HepG2 (cell line): Measurements from ENCODE around the gene CUEDC2. TPM values are rescaled to one million over a fixed set of nuclear protein-coding genes. Genes with fewer than 3 reads are reported as not detected.

Source experiments
- ATAC-seq: fragments of 200-7000 bp; cut with Tn5 transposase; 3 replicates; pipeline ENCODE4 v1.9.1; 2020; ENCODE audit warnings: mild to moderate bottlenecking, moderate library complexity
- BruUV-seq: library from RNA; stranded (reverse); fragments of 400-500 nt; replicated peaks from 2 replicates; lab custom pipeline; 2021; lab: Mats Ljungman, UMichigan
- CTCF ChIA-PET: fragments of 300-600 bp; formaldehyde crosslinking; extraction: SDS; loops from one replicate; lab custom pipeline; 2021; ENCODE audit warnings: low total read pairs, inconsistent platforms, low intra/inter-chr PET ratio; lab: Yijun Ruan, JAX
- POLR2A ChIA-PET: fragments of 350-600 bp; sonication (Branson Sonifier 250); formaldehyde crosslinking; loops from one replicate; lab custom pipeline; 2020; ENCODE audit warnings: antibody characterized with exemption, inconsistent platforms; lab: Yijun Ruan, JAX
- DNase-seq: peaks from one replicate; pipeline ENCODE4 v3.0.0-alpha.2; 2015; ENCODE audit warnings: low spot score
- FAIRE-seq: peaks from 3 replicates; lab custom pipeline; 2011; peaks lifted over from hg19 to GRCh38; lab: Jason Lieb, UNC
- H2AFZ ChIP-seq: one replicate; pipeline ENCODE4 v1.6.1; 2011; ENCODE audit warnings: low read length, inconsistent platforms
- H3K27ac ChIP-seq: fragments of 300-600 bp; 3 replicates; pipeline ENCODE4 v1.8.0; 2011; ENCODE audit warnings: mixed run types, mild to moderate bottlenecking, mixed read lengths, low read length, inconsistent platforms; ENCODE audit not compliant: insufficient read depth; ENCODE audit errors: extremely low read length
- H3K27me3 ChIP-seq, 2 experiments: fragments of 200-600 bp in 1 of 2; 2 replicates in 1 of 2; 3 replicates in 1 of 2; pipeline versions ENCODE4 v1.6.0 to v1.8.0; 2011; ENCODE audit warnings: low read length in 2 of 2, mild to moderate bottlenecking in 2 of 2, moderate library complexity in 2 of 2, inconsistent platforms in 1 of 2; ENCODE audit not compliant: insufficient read depth in 2 of 2, control insufficient read depth in 1 of 2
- H3K36me3 ChIP-seq, 2 experiments: fragments of 200-600 bp in 1 of 2; replicated peaks in 1 of 2; 2 replicates in 1 of 2; 3 replicates in 1 of 2; pipeline versions ENCODE4 v1.5.1 to v1.8.0; 2011; ENCODE audit warnings: low read length in 2 of 2, inconsistent platforms in 1 of 2; ENCODE audit not compliant: insufficient read depth in 2 of 2, control insufficient read depth in 1 of 2
- H3K4me1 ChIP-seq: 2 replicates; pipeline ENCODE4 v1.5.1; 2012; ENCODE audit warnings: low read length, inconsistent platforms; ENCODE audit not compliant: insufficient read depth
- H3K4me2 ChIP-seq: 2 replicates; pipeline ENCODE4 v1.6.0; 2011; ENCODE audit warnings: low read depth, low read length, inconsistent platforms
- H3K4me3 ChIP-seq, 3 experiments: fragments of 200-600 bp in 1 of 3; sonication (generic), shearing (Covaris generic) in 1 of 3; replicated peaks in 1 of 3; 2 replicates each; pipeline ENCODE4 v1.5.1; 2011 to 2016; ENCODE audit warnings: low read length in 3 of 3, inconsistent platforms in 2 of 3, low read depth in 2 of 3, mild to moderate bottlenecking in 2 of 3, control low read depth in 1 of 3, mixed read lengths in 1 of 3; ENCODE audit not compliant: insufficient read depth in 1 of 3
- H3K79me2 ChIP-seq: one replicate; pipeline ENCODE4 v1.6.1; 2011; ENCODE audit warnings: low read length, inconsistent platforms; ENCODE audit not compliant: insufficient read depth
- H3K9ac ChIP-seq: 2 replicates; pipeline ENCODE4 v1.6.0; 2011; ENCODE audit warnings: mild to moderate bottlenecking, low read depth, low read length, inconsistent platforms; ENCODE audit not compliant: insufficient read depth
- H3K9me3 ChIP-seq: 2 replicates; pipeline ENCODE4 v1.5.1; 2012; ENCODE audit warnings: mild to moderate bottlenecking, low read length
- H4K20me1 ChIP-seq: 2 replicates; pipeline ENCODE4 v1.6.0; 2011; ENCODE audit warnings: inconsistent platforms, mild to moderate bottlenecking, low read length, moderate library complexity; ENCODE audit not compliant: insufficient read depth
- ARHGAP35 ChIP-seq: sonication (generic); formaldehyde crosslinking; IDR thresholded peaks from 2 replicates; pipeline ENCODE4 v1.9.0; 2022; ENCODE audit warnings: mild to moderate bottlenecking, inconsistent platforms, moderate library complexity, missing genetic modification reagents, borderline replicate concordance
- BCL6 ChIP-seq: IDR thresholded peaks from 2 replicates; pipeline ENCODE4 v1.6.1; 2016; ENCODE audit warnings: missing genetic modification reagents, missing compliant biosample characterization
- CREB1 ChIP-seq, 2 experiments: fragments of 450-650 bp in 1 of 2; IDR thresholded peaks; 2 replicates each; pipeline ENCODE4 v1.6.1; 2016 to 2017; ENCODE audit warnings: control low read depth in 1 of 2, mild to moderate bottlenecking in 1 of 2, missing compliant biosample characterization in 1 of 2, missing genetic modification characterization in 1 of 2
- HMGA1 ChIP-seq: sonication (generic); formaldehyde crosslinking; conservative IDR thresholded peaks from 2 replicates; pipeline ENCODE4 v1.4.0; 2020; ENCODE audit warnings: missing genetic modification reagents
- MNT ChIP-seq: fragments of 450-650 bp; IDR thresholded peaks from 2 replicates; pipeline ENCODE4 v1.6.1; 2016
- RFX3 ChIP-seq: IDR thresholded peaks from 2 replicates; pipeline ENCODE4 v1.6.1; 2016; ENCODE audit warnings: missing biosample characterization, missing genetic modification reagents
- SOX5 ChIP-seq: IDR thresholded peaks from 2 replicates; pipeline ENCODE4 v1.6.1; 2016; ENCODE audit warnings: borderline replicate concordance
- SRY ChIP-seq: sonication (generic); formaldehyde crosslinking; IDR thresholded peaks from 2 replicates; pipeline ENCODE4 v1.8.0; 2022; ENCODE audit warnings: mild to moderate bottlenecking, missing genetic modification reagents
- ZFP1 ChIP-seq: IDR thresholded peaks from 2 replicates; pipeline ENCODE4 v1.6.1; 2016
- ZFYVE20 ChIP-seq: sonication (generic); formaldehyde crosslinking; IDR thresholded peaks from 2 replicates; pipeline ENCODE4 v1.8.0; 2023; ENCODE audit warnings: low read depth, mild to moderate bottlenecking, moderate library complexity, missing genetic modification reagents, borderline replicate concordance
- ZNF10 ChIP-seq: sonication (generic); formaldehyde crosslinking; IDR thresholded peaks from 2 replicates; pipeline ENCODE4 v1.4.0; 2020; ENCODE audit warnings: mild to moderate bottlenecking, low read depth, missing genetic modification reagents, borderline replicate concordance
- ZNF672 ChIP-seq: sonication (generic); formaldehyde crosslinking; IDR thresholded peaks from 2 replicates; pipeline ENCODE4 v1.8.1; 2022; ENCODE audit warnings: missing genetic modification reagents
- ZNF879 ChIP-seq: sonication (generic); formaldehyde crosslinking; IDR thresholded peaks from 2 replicates; pipeline ENCODE4 v1.8.1; 2023; ENCODE audit warnings: missing genetic modification reagents
- WGBS: methylation state at CpG from one replicate; pipeline ENCODE4 v1.1.6; 2017; ENCODE audit warnings: low lambda C conversion rate; 5-methylcytosine and 5-hydroxymethylcytosine counted together
- in situ Hi-C: cut with HindIII; loops from 2 replicates; pipeline ENCODE4 v1.10.0; 2017; ENCODE audit warnings: low pct_unique_long_range_greater_than_20kb; ENCODE audit not compliant: extremely low pct_ligation_motif_present
- intact Hi-C: fragments of 100-400 bp; cut with micrococcal nuclease; formaldehyde crosslinking; loops from one replicate; pipeline ENCODE4 v1.10.0; 2022; ENCODE audit not compliant: unreplicated experiment
- polyA plus RNA-seq, 8 experiments: library from polyadenylated mRNA; depleted of rRNA in 3 of 8; stranded (reverse) in 7 of 8; unstranded in 1 of 8; fragments of >200 nt; fragmentation: Illumina TruSeq in 4 of 8; extraction: Trizol in 4 of 8; gene quantifications; 2 replicates each; pipeline versions ENCODE4 v1.2.1 to v1.2.3, GENCODE V29; 2011 to 2016; ENCODE audit warnings: low read depth in 4 of 8, missing spikeins in 1 of 8, mixed read lengths in 1 of 8; ENCODE audit not compliant: insufficient read depth in 1 of 8
- total RNA-seq, 5 experiments: library from RNA; depleted of rRNA; stranded (reverse); fragments of >200 nt; fragmentation: Illumina TruSeq; extraction: Trizol; gene quantifications; 2 replicates each; pipeline ENCODE4 v1.2.3, GENCODE V29; 2016; ENCODE audit warnings: low read depth in 1 of 5
- TF ChIP-seq, protein P1 (sequence below): IDR thresholded peaks from 2 replicates; pipeline ENCODE4 v1.6.1; 2016; ENCODE audit warnings: low read depth, control low read depth
- TF ChIP-seq, protein P2 (sequence below): sonication (generic); formaldehyde crosslinking; IDR thresholded peaks from 2 replicates; pipeline ENCODE4 v1.4.0; 2020; ENCODE audit warnings: missing genetic modification reagents, borderline replicate concordance
- TF ChIP-seq, protein P3 (sequence below): sonication (generic); formaldehyde crosslinking; IDR thresholded peaks from 2 replicates; pipeline ENCODE4 v1.5.1; 2020; ENCODE audit warnings: missing genetic modification reagents, mild to moderate bottlenecking, borderline replicate concordance

CUEDC2 gene
- total and polyA plus RNA-seq, 2 of the 13 experiments (the other 11 are each of a cell fraction or from before 2014, with no cell fraction given), result 13.1 to 18.4 TPM

DNA sequence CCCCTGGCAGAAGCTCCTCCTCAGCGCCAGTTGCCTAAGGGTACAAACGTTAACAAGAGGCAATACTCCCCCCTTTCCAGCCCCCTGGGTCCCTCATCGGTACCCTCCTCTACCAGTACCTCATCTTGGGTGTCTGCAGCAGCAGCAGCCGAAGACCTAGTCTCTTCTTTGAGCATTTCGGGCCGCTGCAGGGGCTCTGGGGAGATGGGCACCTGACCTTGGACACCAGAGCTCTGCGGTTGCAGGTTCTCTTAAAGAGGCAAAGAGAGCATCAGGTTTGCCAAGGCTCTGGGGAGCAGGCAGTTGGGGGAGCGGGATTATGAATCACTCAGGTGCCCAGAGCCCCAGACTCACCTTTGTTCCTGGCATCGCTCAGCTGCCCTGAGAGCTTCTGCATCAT is 8.2 kb downstream of the CUEDC2 start:
- ATAC-seq (no peak), FAIRE-seq (no peak), DNase-seq (no peak)
- BruUV-seq, result no TSS peak
- no peaks in the 10 kb centered on the region for H3K9me3 ChIP-seq
- in situ Hi-C loops (loop anchor here (5.0 kb wide), 1 partner anchor 38 kb away; no protein-coding TSS in a partner anchor), intact Hi-C loops (loop anchor here (5.0 kb wide), 1 partner anchor 53 kb away; no protein-coding TSS in a partner anchor)
- peaks cover 1 to 14% of the 10 kb centered on the region in 2 experiments; a peak in 3 of 5 replicates for H3K36me3 ChIP-seq
- WGBS, result 80% methylated on average over 8 of the region's 9 CpGs
- no peaks in the 10 kb centered on the region for H3K27me3 ChIP-seq
- H3K4me1 ChIP-seq, result peaks cover 20% of the 10 kb centered on the region
- ChIA-PET POLR2A (interaction anchor here (5.3 kb wide), 1 partner anchor 10 kb away, joined by 135 read pairs; the partner anchor contains the start of gene CUEDC2), CTCF (no interaction called here)
- H3K4me2 ChIP-seq, result no peak overlapping the region
- H3K79me2 ChIP-seq, result no peaks in the 10 kb centered on the region
- H3K27ac ChIP-seq, result no peak overlapping the region
- H4K20me1 ChIP-seq, result no peaks in the 10 kb centered on the region
- TF ChIP-seq ZFP1 (CRISPR knock-in tag), result no peak
- no peak for TF ChIP-seq BCL6 (CRISPR knock-in tag)
- TF ChIP-seq, protein P1, sequence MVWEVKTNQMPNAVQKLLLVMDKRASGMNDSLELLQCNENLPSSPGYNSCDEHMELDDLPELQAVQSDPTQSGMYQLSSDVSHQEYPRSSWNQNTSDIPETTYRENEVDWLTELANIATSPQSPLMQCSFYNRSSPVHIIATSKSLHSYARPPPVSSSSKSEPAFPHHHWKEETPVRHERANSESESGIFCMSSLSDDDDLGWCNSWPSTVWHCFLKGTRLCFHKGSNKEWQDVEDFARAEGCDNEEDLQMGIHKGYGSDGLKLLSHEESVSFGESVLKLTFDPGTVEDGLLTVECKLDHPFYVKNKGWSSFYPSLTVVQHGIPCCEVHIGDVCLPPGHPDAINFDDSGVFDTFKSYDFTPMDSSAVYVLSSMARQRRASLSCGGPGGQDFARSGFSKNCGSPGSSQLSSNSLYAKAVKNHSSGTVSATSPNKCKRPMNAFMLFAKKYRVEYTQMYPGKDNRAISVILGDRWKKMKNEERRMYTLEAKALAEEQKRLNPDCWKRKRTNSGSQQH (CRISPR knock-in tag), result no peak
- TF ChIP-seq CREB1 (IDR thresholded peaks at IDR 0.05), result no peak
- TF ChIP-seq CREB1 (CRISPR knock-in tag; IDR thresholded peaks at IDR 0.05), result no peak
- no peak for TF ChIP-seq ZNF672 (CRISPR knock-in tag)
- TF ChIP-seq, protein P2, sequence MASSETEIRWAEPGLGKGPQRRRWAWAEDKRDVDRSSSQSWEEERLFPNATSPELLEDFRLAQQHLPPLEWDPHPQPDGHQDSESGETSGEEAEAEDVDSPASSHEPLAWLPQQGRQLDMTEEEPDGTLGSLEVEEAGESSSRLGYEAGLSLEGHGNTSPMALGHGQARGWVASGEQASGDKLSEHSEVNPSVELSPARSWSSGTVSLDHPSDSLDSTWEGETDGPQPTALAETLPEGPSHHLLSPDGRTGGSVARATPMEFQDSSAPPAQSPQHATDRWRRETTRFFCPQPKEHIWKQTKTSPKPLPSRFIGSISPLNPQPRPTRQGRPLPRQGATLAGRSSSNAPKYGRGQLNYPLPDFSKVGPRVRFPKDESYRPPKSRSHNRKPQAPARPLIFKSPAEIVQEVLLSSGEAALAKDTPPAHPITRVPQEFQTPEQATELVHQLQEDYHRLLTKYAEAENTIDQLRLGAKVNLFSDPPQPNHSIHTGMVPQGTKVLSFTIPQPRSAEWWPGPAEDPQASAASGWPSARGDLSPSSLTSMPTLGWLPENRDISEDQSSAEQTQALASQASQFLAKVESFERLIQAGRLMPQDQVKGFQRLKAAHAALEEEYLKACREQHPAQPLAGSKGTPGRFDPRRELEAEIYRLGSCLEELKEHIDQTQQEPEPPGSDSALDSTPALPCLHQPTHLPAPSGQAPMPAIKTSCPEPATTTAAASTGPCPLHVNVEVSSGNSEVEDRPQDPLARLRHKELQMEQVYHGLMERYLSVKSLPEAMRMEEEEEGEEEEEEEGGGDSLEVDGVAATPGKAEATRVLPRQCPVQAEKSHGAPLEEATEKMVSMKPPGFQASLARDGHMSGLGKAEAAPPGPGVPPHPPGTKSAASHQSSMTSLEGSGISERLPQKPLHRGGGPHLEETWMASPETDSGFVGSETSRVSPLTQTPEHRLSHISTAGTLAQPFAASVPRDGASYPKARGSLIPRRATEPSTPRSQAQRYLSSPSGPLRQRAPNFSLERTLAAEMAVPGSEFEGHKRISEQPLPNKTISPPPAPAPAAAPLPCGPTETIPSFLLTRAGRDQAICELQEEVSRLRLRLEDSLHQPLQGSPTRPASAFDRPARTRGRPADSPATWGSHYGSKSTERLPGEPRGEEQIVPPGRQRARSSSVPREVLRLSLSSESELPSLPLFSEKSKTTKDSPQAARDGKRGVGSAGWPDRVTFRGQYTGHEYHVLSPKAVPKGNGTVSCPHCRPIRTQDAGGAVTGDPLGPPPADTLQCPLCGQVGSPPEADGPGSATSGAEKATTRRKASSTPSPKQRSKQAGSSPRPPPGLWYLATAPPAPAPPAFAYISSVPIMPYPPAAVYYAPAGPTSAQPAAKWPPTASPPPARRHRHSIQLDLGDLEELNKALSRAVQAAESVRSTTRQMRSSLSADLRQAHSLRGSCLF, result no peak
- no peak for TF ChIP-seq SOX5
- TF ChIP-seq, protein P3, sequence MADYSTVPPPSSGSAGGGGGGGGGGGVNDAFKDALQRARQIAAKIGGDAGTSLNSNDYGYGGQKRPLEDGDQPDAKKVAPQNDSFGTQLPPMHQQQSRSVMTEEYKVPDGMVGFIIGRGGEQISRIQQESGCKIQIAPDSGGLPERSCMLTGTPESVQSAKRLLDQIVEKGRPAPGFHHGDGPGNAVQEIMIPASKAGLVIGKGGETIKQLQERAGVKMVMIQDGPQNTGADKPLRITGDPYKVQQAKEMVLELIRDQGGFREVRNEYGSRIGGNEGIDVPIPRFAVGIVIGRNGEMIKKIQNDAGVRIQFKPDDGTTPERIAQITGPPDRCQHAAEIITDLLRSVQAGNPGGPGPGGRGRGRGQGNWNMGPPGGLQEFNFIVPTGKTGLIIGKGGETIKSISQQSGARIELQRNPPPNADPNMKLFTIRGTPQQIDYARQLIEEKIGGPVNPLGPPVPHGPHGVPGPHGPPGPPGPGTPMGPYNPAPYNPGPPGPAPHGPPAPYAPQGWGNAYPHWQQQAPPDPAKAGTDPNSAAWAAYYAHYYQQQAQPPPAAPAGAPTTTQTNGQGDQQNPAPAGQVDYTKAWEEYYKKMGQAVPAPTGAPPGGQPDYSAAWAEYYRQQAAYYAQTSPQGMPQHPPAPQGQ, result no peak
- TF ChIP-seq ZNF10 (CRISPR knock-in tag), result no peak
- TF ChIP-seq ARHGAP35, result no peak
- TF ChIP-seq ZNF879 (CRISPR knock-in tag), result no peak
- TF ChIP-seq ZFYVE20 (CRISPR knock-in tag), result no peak
- no peak for TF ChIP-seq SRY (CRISPR knock-in tag)
- TF ChIP-seq RFX3, result no peak
- no peak for TF ChIP-seq MNT
- no peak for TF ChIP-seq HMGA1 (CRISPR knock-in tag)
- H3K4me3 ChIP-seq, result no peak overlapping the region
- H3K9ac ChIP-seq, result no peak overlapping the region
- no peak overlapping the region for H2AFZ ChIP-seq
